T-helper 9 cell (primary cell): Measurements from ENCODE around the gene VWA3A.
A peak's percentile ranks its signal among the peaks of the same experiment; 100 is the strongest.
"Not testable (repeated sequence)": the region's sequence is repeated elsewhere in the genome, so short reads cannot be mapped to it uniquely, and the experiment has no call there.

Experiments
- DNase-seq: peaks from one replicate; pipeline ENCODE4 v3.0.0-alpha.2; 2020

VWA3A gene

GRCh38 chr16:22141767-22142166, 49.4 kb downstream of the VWA3A start:
- no peak for DNase-seq

GRCh38 chr16:22144520-22144919, 52.2 kb downstream of the VWA3A start:
- DNase-seq, result no peak

GRCh38 chr16:22147853-22148252, 55.5 kb downstream of the VWA3A start:
- DNase-seq, result no peak

- no peak for DNase-seq
Observed at GRCh38 chr16:22151246-22151998, 59.1 kb downstream of the VWA3A start.

GRCh38 chr16:22152316-22152715, 60.0 kb downstream of the VWA3A start:
- DNase-seq, result no peak

- DNase-seq, result not testable (repeated sequence)
Observed at GRCh38 chr16:22153078-22153477, 60.7 kb downstream of the VWA3A start.

GRCh38 chr16:22161401-22161800, 69.1 kb downstream of the VWA3A start:
- no peak for DNase-seq

- peak; percentile 47 for DNase-seq
Observed at GRCh38 chr16:22161999-22162655, 69.8 kb downstream of the VWA3A start, which contains the start of gene SDR42E2. Gene SDR42E2, plus strand, starts transcription at chr16:22162506. Its CDS starts 3,077 bp downstream, at chr16:22165583.

GRCh38 chr16:22162656-22163009, 70.3 kb downstream of the VWA3A start:
- DNase-seq, result no peak

- DNase-seq, result no peak
Observed at GRCh38 chr16:22163806-22164205, 71.5 kb downstream of the VWA3A start.

- DNase-seq, result no peak
Observed at GRCh38 chr16:22164482-22164881, 72.1 kb downstream of the VWA3A start.

GRCh38 chr16:22165508-22166285, 73.4 kb downstream of the VWA3A start:
- DNase-seq, result no peak

GRCh38 chr16:22171953-22172352, 79.6 kb downstream of the VWA3A start:
- no peak for DNase-seq

GRCh38 chr16:22172642-22173041, 80.3 kb downstream of the VWA3A start:
- not testable (repeated sequence) for DNase-seq

GRCh38 chr16:22174642-22175041, 82.3 kb downstream of the VWA3A start:
- DNase-seq, result no peak

- no peak for DNase-seq
Observed at GRCh38 chr16:22177968-22178930, 85.9 kb downstream of the VWA3A start.

GRCh38 chr16:22181426-22181825, 89.1 kb downstream of the VWA3A start:
- no peak for DNase-seq

GRCh38 chr16:22181843-22182242, 89.5 kb downstream of the VWA3A start:
- no peak for DNase-seq

- no peak for DNase-seq
Observed at GRCh38 chr16:22183335-22183734, 91.0 kb downstream of the VWA3A start.

- no peak for DNase-seq
Observed at GRCh38 chr16:22183901-22184614, 91.7 kb downstream of the VWA3A start.

GRCh38 chr16:22184615-22184968, 92.3 kb downstream of the VWA3A start:
- no peak for DNase-seq

GRCh38 chr16:22186517-22186916, 94.2 kb downstream of the VWA3A start:
- no peak for DNase-seq
